ENCODE measurements around the gene SPSB2. TPM values are rescaled to one million over a fixed set of nuclear protein-coding genes. Genes with fewer than 3 reads are reported as not detected.

Gene SPSB2
- total and polyA plus RNA-seq, 5 experiments from 2014 or later, result 10.1 to 23.3 (median 10.6) TPM

DNA sequence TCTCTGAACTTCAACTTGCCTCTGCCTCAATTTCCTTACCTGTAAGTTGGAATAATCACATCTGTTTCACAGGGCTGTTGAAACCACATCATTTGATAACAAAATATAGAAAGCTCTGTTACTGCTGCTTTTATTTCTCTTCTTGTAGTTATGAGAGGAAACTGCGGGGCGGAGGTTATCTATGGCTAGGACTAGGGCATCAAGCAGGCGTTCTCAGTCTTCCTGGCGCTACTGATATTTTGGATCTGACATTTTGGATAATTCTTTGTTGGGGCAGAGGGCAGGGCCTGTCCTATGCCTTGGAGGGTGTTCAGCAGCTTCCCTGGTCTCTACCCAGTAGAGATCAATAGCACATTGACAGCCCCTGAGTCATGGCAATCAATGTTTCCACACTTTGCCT lies 41.0 kb downstream of the SPSB2 start:
- POLR2A ChIA-PET, result interaction anchor here (1.1 kb wide), 1 partner anchor 98 kb away, joined by 3 read pairs; no protein-coding TSS in a partner anchor
- H3K27me3 Mint-ChIP-seq, result peaks cover 4 to 20% (median 14%) of the 10 kb centered on the region in 5 donors
- no peak overlapping the region for H3K27ac Mint-ChIP-seq
- H3K9me3 Mint-ChIP-seq, result no peaks in the 10 kb centered on the region
- H3K36me3 Mint-ChIP-seq, result peaks cover 0 to 6% (median 0%) of the 10 kb centered on the region in 3 donors
- ATAC-seq (no peak), DNase-seq (no peak)
- H3K4me1 Mint-ChIP-seq, result peaks cover 13 to 22% (median 18%) of the 10 kb centered on the region in 4 donors
- peak overlapping the region in 1 of 10 donors; percentile 14 for H3K4me3 Mint-ChIP-seq

DNA sequence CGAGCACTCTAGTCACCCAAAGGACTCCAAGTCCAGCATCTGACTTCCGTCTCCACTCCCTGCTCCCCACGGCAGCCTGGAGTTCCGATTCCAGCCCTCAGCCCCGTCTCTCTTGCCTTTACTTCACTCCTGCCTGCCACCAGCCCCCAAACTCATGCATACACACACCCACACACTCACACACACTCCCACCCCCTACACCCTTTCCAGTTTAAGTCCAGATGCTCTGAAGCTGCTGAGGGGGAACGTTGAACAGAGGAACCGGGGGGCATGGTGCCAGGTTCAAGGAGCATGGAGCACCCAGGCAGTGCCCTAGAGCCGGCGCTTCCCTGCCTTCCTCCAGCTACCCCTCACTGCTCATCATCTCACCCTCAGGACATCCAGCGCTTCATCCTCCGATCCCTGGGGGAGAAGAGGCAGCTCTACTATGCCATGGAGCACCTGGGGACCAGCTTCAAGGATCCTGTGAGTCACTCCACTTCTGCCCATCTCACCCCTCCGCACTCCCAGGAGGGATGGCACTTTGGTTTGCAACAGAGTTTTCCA lies 41.6 kb downstream of the SPSB2 start:
- Mint-ChIP-seq H3K27ac (peak overlapping the region in 2 of 10 donors; percentile 45 to 49), H3K4me3 (no peak overlapping the region), H3K36me3 (peaks cover 0 to 6% (median 0%) of the 10 kb centered on the region in 3 donors), H3K27me3 (peaks cover 4 to 25% (median 19%) of the 10 kb centered on the region in 5 donors), H3K4me1 (peaks cover 13 to 24% (median 18%) of the 10 kb centered on the region in 4 donors), H3K9me3 (no peaks in the 10 kb centered on the region)
- POLR2A ChIA-PET, result interaction anchor here (1.1 kb wide), 1 partner anchor 98 kb away, joined by 3 read pairs; no protein-coding TSS in a partner anchor
- ATAC-seq, result no peak
- no peak for DNase-seq

DNA sequence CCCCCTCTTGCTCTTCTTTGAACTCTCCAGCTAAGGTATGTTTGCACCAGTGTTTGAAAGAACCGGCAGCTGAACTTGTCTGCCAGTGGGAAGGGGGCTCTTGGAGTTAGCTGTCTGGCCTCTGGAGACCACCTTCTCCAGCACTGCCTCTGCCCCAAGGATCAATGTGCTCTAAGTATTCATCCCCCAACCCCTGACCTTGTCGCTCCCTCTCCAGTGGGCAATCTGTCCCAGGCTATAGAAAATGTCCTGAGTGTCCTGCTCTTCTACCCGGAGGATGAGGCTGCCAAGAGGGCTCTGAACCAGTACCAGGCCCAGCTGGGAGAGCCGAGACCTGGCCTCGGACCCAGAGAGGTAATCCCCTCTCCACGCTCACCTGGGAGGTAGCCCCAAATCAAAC lies 42.1 kb downstream of the SPSB2 start:
- Mint-ChIP-seq H3K27ac (peak overlapping the region in 3 of 10 donors; percentile 45 to 86 (median 63)), H3K27me3 (peaks cover 4 to 30% (median 22%) of the 10 kb centered on the region in 5 donors), H3K36me3 (peaks cover 0 to 6% (median 0%) of the 10 kb centered on the region in 3 donors), H3K4me1 (peaks cover 13 to 24% (median 17%) of the 10 kb centered on the region in 4 donors), H3K9me3 (no peaks in the 10 kb centered on the region), H3K4me3 (peak overlapping the region in 4 of 10 donors; percentile 15 to 86 (median 34))
- POLR2A ChIA-PET, result interaction anchor here (4.1 kb wide), 1 partner anchor 22 kb away, joined by 21 read pairs; the partner anchor contains the start of genes CDCA3 and USP5
- DNase-seq (no peak), ATAC-seq (no peak)

DNA sequence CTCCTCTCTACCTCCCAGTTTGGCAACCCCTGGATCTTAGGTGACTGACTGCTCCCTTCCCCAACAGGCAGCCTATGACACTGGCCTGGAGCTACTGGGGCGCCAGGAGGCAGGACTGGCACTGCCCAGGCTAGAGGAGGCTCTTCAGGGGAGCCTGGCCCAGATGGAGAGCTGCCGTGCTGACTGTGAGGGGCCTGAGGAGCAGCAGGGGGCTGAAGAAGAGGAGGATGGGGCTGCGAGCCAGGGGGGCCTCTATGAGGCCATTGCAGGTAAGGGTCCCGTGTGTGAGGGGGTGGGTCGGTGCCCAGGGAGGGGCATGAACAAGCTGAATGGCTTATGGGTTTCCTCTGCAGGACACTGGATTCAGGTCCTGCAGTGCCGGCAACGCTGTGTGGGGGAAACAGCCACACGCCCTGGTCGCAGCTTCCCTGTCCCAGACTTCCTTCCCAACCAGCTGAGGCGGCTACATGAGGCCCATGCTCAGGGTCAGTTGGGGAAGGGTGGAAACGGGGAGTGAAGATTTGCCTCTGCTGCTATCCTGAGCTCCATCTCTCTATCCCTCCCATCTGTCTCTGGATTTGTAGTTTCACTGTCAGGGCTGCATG lies 42.7 kb downstream of the SPSB2 start:
- H3K36me3 Mint-ChIP-seq, result peaks cover 0 to 6% (median 0%) of the 10 kb centered on the region in 3 donors
- H3K4me1 Mint-ChIP-seq, result peaks cover 14 to 29% (median 16%) of the 10 kb centered on the region in 4 donors
- H3K4me3 Mint-ChIP-seq, result peak overlapping the region in 9 of 10 donors; percentile 11 to 92 (median 82)
- DNase-seq (no peak), ATAC-seq (no peak)
- H3K9me3 Mint-ChIP-seq, result no peaks in the 10 kb centered on the region
- POLR2A ChIA-PET, result interaction anchor here (1.2 to 4.1 kb wide), 3 partner anchors 12 to 42 kb away, joined by 3 to 21 read pairs (median 10); partner anchors contain the start of genes CDCA3, SPSB2 and USP5
- H3K27me3 Mint-ChIP-seq, result peaks cover 6 to 35% (median 26%) of the 10 kb centered on the region in 5 donors
- H3K27ac Mint-ChIP-seq, result peak overlapping the region in 2 of 10 donors; percentile 63 to 86

DNA sequence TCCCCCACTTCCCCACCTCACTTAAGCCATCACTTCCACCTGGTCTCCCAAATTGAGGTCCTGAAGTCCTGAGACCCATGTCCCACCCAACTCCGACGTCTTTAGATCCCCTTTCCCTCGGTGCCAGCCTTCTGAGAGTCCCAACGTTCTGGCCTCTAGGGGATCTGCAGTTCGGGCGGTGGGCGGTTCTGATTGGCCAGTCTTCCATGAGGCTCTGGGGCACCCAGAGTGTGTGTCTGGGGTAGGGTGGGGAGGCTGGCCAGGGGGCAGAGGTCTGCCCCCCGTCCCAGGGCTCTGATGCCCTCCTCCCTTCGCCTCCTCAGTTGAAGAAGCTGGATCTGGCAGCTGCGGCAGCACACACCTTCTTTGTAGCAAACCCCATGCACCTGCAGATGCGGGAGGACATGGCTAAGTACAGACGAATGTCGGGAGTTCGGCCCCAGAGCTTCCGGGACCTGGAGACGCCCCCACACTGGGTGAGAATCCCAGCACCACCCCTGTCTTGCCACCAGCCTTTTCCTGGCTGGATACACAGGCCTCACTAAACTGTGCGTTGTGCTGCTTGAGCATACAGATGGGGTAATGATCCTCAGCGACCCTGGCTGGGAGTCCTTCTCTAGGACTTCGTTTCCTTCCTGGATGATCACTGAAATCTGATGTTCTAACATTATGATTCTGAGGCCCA lies 43.4 kb downstream of the SPSB2 start:
- ATAC-seq (peak in 1 of 2 donors; percentile 4), DNase-seq (no peak)
- POLR2A ChIA-PET, result interaction anchor here (1.2 to 4.1 kb wide), 8 partner anchors 8 to 105 kb away, joined by 3 to 21 read pairs (median 6); partner anchors contain the start of genes CDCA3, COPS7A, MLF2 and SPSB2
- Mint-ChIP-seq H3K9me3 (no peaks in the 10 kb centered on the region), H3K4me1 (peaks cover 15 to 31% (median 19%) of the 10 kb centered on the region in 4 donors), H3K4me3 (peak overlapping the region; percentile 82 to 95 (median 89)), H3K27ac (peak overlapping the region in 6 of 10 donors; percentile 59 to 95 (median 84)), H3K36me3 (peaks cover 0 to 6% (median 0%) of the 10 kb centered on the region in 3 donors), H3K27me3 (peaks cover 13 to 43% (median 33%) of the 10 kb centered on the region in 5 donors)

DNA sequence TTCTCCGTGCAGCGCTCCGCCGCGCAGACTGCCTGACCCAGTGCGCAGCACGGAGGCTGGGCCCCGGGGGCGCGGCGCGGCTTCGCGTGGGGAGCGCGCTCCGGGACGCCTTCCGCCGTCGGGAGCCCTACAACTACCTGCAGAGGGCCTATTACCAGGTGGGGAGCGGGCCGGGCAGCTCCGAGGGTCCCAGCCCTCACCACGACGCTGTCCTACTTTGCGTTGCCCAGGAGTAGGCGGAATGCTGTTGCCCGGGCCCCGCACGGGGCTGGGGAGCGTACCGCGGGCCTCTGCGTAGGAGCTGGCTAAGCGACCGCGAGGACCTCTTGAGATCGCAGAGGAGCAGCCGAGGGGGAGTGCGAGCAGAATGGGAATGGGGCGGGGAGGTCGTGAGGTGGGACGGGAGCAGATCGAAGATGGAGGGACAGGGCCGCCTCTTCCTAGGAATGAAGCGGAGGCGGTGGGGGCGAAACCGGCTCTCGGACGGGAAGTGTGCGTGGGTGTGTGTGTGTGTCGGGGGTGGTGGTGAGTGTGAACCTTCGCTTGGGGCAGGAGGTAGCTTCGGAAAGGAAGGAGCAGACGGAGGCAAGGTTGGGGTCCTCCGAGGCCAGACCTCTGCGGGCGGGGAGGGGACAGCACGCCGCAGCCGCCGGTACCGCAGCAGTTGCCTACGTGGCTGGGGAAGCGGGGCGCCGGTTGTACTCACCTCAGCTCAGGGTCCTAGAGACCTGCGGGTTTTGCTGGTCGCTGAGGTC lies 44.1 kb downstream of the SPSB2 start:
- DNase-seq, result peak in 7 of 10 donors; percentile 22 to 63 (median 46)

DNA sequence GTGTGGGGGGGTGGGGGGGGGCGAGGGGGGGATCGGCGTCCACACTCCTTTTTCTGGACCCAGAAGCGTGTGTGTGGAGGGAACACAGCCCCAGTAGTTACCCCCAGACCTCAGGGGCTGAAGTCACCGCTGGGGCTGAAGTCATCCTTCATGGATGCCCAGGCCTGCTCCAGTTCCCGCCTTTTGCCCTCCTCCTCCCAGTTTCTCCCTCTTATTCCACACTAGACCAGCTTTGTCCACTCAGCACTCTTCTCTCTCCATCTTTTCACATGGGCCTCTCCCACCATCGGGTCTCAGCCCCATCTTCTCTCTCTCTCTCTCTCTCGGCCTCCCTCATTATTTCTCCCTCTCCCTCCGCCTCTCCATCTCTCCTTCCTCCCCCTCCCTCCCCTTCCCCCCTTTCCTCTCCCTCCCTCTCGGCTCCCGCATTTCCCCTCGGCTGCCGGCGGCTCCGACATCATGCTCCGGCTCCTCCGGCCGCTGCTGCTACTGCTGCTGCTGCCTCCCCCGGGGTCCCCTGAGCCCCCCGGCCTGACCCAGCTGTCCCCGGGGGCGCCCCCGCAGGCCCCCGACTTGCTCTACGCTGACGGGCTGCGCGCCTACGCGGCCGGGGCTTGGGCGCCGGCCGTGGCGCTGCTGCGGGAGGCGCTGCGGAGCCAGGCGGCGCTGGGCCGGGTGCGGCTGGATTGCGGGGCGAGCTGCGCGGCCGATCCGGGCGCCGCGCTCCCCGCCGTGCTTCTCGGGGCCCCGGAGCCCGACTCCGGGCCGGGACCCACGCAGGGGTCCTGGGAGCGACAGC lies 44.9 kb downstream of the SPSB2 start, which contains the start of gene P3H3:
P3H3 (plus strand) TSS at position 426 of the 799 bp plus-strand sequence; CDS start at position 460, 34 bp downstream.
- ATAC-seq (peak; percentile 60 to 64), DNase-seq (peak in 2 of 10 donors; percentile 31 to 39)
- no peaks in the 10 kb centered on the region for H3K9me3 Mint-ChIP-seq
- peak within 1 kb of the TSS; percentile 82 to 95 (median 89) for H3K4me3 Mint-ChIP-seq
- POLR2A ChIA-PET, result interaction anchor here (0.6 to 4.1 kb wide), 14 partner anchors 9 to 198 kb away, joined by 3 to 21 read pairs (median 5); partner anchors contain the start of genes CDCA3, COPS7A, MLF2 and SPSB2
- H3K27me3 Mint-ChIP-seq, result peaks cover 14 to 53% (median 39%) of the 10 kb centered on the region in 5 donors
- peak within 1 kb of the TSS; percentile 15 to 95 (median 80) for H3K27ac Mint-ChIP-seq
- peaks cover 15 to 31% (median 19%) of the 10 kb centered on the region in 4 donors for H3K4me1 Mint-ChIP-seq
- peaks cover 0 to 4% (median 0%) of the 10 kb centered on the region in 3 donors for H3K36me3 Mint-ChIP-seq

More for the DNA sequence above, 44.1 kb downstream of the SPSB2 start:
- Mint-ChIP-seq H3K36me3 (peaks cover 0 to 4% (median 0%) of the 10 kb centered on the region in 3 donors), H3K9me3 (no peaks in the 10 kb centered on the region), H3K27me3 (peaks cover 14 to 48% (median 38%) of the 10 kb centered on the region in 5 donors), H3K4me1 (peaks cover 15 to 31% (median 19%) of the 10 kb centered on the region in 4 donors), H3K27ac (peak overlapping the region; percentile 15 to 95 (median 80)), H3K4me3 (peak overlapping the region; percentile 82 to 95 (median 89))
- POLR2A ChIA-PET, result interaction anchor here (0.6 to 4.1 kb wide), 14 partner anchors 9 to 198 kb away, joined by 3 to 21 read pairs (median 4); partner anchors contain the start of genes CDCA3, COPS7A, MLF2 and SPSB2
- ATAC-seq, result peak; percentile 78

DNA sequence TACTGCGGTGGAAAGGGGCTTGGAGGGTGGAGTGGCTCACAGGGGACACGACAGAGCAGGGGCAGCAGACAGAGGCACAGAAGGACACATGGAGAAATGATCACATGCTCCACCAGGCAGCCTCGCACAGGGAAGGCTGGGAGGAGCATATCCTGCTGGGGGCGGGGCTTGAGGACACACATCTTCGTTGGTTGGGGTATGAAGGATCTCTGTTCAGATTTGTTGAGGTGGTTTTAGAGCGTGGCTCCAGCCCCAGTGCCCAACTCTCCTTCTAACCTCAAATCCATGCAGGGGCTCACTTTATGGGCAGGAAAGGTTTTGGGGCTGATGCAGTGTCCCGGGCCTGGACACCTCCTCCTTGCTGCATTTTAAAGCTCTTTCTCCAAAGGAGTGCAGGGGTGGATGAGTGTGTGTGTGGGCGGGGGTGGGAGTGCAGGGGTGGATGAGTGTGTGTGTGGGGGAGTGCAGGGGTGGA lies 45.6 kb downstream of the SPSB2 start:
- H3K27me3 Mint-ChIP-seq, result peaks cover 15 to 60% (median 46%) of the 10 kb centered on the region in 5 donors

DNA sequence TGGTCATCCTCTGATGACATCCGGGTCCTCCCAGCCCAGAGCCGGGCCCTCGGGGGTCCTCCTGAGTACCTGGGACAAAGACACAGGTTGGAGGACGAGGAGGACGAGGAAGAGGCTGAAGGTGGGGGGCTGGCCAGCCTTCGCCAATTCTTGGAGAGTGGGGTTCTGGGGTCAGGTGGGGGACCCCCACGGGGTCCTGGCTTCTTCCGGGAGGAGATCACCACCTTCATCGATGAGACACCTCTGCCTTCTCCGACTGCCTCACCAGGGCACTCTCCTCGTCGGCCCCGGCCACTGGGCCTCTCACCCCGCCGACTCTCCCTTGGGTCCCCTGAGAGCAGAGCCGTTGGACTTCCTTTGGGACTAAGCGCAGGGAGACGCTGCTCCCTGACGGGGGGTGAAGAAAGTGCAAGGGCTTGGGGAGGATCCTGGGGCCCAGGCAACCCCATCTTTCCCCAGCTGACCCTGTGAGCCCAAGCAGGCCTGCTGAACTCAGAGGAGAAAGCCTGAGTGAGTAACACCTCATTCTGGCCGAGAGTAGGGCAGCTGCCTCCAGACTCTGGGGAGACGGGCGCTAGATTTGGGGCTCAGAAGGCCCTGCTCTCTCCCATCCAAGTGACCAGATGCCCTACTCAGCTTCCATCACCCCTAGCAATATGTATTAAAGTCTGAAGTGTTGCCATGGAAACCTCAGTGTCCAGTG lies 46.2 kb downstream of the SPSB2 start:
- H3K9me3 Mint-ChIP-seq, result no peaks in the 10 kb centered on the region
- ATAC-seq, result no peak
- peaks cover 17 to 42% (median 22%) of the 10 kb centered on the region in 4 donors for H3K4me1 Mint-ChIP-seq
- peak overlapping the region; percentile 25 to 92 (median 68) for H3K4me3 Mint-ChIP-seq
- POLR2A ChIA-PET, result interaction anchor here (0.5 to 4.1 kb wide), 4 partner anchors 18 to 109 kb away, joined by 4 to 21 read pairs (median 5); partner anchors contain the start of genes CDCA3, MLF2 and USP5
- peak in 1 of 10 donors; percentile 64 for DNase-seq
- H3K27me3 Mint-ChIP-seq, result peaks cover 15 to 66% (median 52%) of the 10 kb centered on the region in 5 donors
- peak overlapping the region in 6 of 10 donors; percentile 6 to 89 (median 46) for H3K27ac Mint-ChIP-seq
- H3K36me3 Mint-ChIP-seq, result peaks cover 0 to 4% (median 0%) of the 10 kb centered on the region in 3 donors

More for the DNA sequence above, 45.6 kb downstream of the SPSB2 start:
- POLR2A ChIA-PET, result interaction anchor here (1.0 to 4.1 kb wide), 4 partner anchors 19 to 103 kb away, joined by 4 to 21 read pairs (median 6); partner anchors contain the start of genes CDCA3, COPS7A, MLF2 and USP5
- peak overlapping the region; percentile 25 to 92 (median 68) for H3K4me3 Mint-ChIP-seq
- no peaks in the 10 kb centered on the region for H3K9me3 Mint-ChIP-seq
- peaks cover 15 to 36% (median 19%) of the 10 kb centered on the region in 4 donors for H3K4me1 Mint-ChIP-seq
- ATAC-seq (no peak), DNase-seq (peak in 3 of 10 donors; percentile 24 to 67 (median 34))
- peak overlapping the region in 6 of 10 donors; percentile 6 to 89 (median 46) for H3K27ac Mint-ChIP-seq
- peaks cover 0 to 4% (median 0%) of the 10 kb centered on the region in 3 donors for H3K36me3 Mint-ChIP-seq
